Fibroblast of villous mesenchyme (primary cell): ENCODE data around the gene NINJ1. TPM values are rescaled to one million over a fixed set of nuclear protein-coding genes. Genes with fewer than 3 reads are reported as not detected.

Experiments
- DNase-seq: peaks from one replicate; pipeline ENCODE4 v3.0.0-alpha.2; 2010; ENCODE audit warnings: low read depth
- H3K4me3 ChIP-seq: 2 replicates; pipeline ENCODE4 v1.5.1; 2011; ENCODE audit warnings: low read depth, mild to moderate bottlenecking, low read length
- total RNA-seq: library from RNA; depleted of rRNA; stranded (reverse); fragments of >200 nt; gene quantifications from 2 replicates; pipeline ENCODE4 v1.2.3, GENCODE V29; 2012
- TF ChIP-seq, protein P1 (sequence below): IDR thresholded peaks from 2 replicates; pipeline ENCODE4 v1.5.1; 2012; ENCODE audit warnings: low read depth, mild to moderate bottlenecking, low read length; ENCODE audit not compliant: insufficient read depth

The NINJ1 gene
- total RNA-seq, 1 donor: 33.7 TPM

DNA sequence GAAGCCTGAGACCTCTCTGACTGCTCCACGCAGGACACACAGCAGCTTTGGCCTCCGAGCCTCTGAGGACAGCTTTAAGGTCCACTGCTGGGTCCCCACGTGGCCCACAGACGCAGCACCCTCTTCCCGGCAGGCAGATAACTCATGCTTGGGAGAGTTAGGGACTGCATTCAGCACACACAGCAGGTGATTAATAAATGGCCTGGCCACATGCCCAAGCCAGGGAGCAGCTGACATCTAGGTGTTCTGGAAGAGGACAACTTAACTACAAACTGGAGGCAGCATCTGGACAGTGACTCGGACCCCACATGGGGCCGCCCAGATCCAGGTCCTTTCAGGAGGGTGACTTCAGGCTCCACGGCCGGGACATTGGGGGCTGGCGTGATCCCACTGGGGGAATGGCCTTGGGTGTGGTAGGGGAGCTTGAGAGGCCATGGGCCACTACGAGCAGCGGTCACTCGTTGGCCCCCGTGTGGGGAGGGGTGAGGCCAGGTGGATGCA is 11.3 kb downstream of the NINJ1 start:
- TF ChIP-seq, protein P1, sequence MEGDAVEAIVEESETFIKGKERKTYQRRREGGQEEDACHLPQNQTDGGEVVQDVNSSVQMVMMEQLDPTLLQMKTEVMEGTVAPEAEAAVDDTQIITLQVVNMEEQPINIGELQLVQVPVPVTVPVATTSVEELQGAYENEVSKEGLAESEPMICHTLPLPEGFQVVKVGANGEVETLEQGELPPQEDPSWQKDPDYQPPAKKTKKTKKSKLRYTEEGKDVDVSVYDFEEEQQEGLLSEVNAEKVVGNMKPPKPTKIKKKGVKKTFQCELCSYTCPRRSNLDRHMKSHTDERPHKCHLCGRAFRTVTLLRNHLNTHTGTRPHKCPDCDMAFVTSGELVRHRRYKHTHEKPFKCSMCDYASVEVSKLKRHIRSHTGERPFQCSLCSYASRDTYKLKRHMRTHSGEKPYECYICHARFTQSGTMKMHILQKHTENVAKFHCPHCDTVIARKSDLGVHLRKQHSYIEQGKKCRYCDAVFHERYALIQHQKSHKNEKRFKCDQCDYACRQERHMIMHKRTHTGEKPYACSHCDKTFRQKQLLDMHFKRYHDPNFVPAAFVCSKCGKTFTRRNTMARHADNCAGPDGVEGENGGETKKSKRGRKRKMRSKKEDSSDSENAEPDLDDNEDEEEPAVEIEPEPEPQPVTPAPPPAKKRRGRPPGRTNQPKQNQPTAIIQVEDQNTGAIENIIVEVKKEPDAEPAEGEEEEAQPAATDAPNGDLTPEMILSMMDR: no peak
- DNase-seq: no peak
- no peak overlapping the region for H3K4me3 ChIP-seq

DNA sequence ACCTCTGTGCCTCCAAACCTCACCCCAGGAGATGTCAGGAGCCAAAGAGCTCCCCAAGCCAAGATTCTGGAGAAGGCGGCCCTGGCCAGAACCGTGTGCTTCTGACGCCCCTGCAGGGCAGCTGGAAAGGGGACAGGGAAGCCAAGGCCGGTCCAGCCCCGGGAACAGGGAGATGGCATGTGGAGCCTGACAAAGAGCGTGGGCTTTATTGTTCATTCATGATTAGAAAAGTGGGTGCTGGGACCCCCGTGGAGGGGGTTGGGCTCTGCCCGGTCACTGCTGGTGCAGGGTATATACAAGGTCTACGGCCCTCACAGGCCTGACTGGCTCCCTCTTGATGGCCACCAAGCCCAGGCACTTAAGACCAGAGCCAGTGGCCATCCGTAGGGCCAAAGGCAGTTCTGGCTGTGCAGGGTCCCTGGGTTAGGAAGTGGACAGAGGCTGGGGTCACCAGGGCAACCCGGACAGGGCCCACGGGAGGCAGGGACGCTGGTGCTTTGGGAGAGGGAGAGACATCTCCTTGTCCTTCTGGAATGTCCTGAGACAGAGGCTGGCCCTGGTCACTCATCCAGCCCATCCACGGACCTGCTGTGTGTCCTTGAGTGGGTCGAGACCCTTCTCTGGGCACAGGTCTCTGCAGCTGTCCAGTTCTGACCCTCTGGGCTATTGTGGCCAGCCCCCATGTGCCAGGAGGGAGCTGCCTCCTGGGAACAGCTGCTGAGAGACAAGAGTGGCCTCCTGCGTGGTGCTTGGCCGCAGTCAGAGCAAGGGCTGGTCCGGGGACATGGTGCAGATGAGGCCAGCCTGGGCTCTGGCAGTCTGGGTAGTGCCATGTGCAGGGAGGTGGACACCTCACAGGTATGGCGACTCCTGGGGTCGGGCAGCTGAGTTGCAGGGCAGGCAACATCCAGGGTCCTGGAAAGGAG is 12.5 kb downstream of the NINJ1 start:
- H3K4me3 ChIP-seq: no peak overlapping the region
- no peak for DNase-seq
- TF ChIP-seq, protein P1: no peak

DNA sequence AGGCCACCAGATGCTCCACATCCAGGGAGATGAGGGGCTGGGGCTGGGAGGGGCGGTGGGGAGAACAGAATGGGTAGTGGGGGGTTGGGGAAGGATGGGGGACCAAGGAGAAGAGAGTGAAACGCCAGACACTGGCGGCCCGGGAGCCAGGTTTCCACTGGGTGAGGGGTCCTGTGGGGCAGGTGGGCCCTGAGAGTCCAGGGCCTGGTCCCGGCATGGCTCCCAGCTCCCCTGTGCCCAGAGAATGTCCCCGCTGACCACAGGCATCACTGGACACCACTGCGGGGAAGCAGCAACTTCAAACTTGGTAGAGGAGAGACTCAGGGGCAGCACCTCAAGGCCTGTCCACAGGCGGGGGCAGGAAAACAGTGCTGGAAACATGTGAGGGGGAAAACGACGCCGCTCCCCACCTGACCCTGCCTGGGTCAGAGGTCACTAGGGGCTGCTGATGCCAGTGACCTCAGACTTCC is 13.2 kb downstream of the NINJ1 start:
- TF ChIP-seq, protein P1: no peak
- no peak for DNase-seq

DNA sequence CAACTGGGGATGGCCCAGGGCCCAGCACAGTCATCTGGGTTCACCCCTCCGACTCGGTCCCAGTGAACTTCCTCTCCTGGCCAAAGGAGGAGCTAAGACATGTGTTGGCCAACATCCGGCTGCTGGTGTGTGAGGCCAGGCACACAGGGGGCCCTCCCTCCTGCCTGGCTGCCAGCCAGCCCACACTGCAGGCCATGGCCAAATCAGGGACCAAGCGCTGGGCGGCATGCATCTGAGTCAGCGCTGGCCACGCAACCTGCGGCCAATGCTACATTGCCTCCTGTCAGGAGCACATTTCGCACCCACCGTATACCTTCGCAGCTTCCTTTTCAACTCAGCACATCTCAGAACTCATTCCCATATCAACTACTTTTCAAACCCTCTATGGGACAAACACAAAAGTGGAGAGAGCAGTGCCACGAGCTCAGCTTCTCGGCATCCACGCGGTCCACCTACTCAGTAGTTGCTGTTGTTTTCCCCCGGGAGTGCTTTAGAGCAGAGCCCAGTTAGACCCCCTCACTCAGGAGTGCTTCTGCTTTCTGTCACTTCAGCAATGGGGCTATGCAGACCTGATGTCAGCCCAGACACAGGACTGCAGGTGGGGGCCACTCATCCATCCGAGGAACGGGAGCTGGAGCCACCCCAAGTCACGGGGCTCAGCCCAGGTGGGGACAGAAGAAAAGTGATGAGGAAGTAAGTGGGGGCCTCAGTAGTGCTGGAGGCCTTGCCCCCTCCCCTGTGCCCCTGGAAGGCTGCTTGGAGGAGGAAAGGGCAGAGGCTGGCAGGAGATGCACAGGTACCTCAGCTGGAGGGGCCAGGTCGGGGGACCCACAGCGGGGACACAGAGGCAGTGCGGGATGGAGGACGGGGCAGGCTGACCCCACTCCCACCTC is 13.9 kb downstream of the NINJ1 start:
- H3K4me3 ChIP-seq: no peak overlapping the region
- TF ChIP-seq, protein P1: peak; percentile 63
- peak; percentile 98 for DNase-seq

More for the DNA sequence above, 13.2 kb downstream of the NINJ1 start:
- H3K4me3 ChIP-seq: no peak overlapping the region

DNA sequence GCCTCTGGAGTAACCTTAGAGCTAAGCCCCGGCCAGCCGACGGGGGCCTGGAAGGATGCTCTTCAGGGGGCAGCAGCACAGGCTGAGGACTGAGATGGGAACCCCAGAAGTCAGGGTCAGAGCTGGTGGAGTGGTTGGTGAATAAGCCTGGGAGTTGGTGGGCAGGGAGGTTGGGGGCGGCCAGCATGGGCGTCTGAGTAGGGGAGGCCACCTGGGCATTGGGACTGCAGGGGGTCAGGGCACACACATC is 14.4 kb downstream of the NINJ1 start:
- no peak for DNase-seq
- H3K4me3 ChIP-seq: no peak overlapping the region
- TF ChIP-seq, protein P1: no peak

DNA sequence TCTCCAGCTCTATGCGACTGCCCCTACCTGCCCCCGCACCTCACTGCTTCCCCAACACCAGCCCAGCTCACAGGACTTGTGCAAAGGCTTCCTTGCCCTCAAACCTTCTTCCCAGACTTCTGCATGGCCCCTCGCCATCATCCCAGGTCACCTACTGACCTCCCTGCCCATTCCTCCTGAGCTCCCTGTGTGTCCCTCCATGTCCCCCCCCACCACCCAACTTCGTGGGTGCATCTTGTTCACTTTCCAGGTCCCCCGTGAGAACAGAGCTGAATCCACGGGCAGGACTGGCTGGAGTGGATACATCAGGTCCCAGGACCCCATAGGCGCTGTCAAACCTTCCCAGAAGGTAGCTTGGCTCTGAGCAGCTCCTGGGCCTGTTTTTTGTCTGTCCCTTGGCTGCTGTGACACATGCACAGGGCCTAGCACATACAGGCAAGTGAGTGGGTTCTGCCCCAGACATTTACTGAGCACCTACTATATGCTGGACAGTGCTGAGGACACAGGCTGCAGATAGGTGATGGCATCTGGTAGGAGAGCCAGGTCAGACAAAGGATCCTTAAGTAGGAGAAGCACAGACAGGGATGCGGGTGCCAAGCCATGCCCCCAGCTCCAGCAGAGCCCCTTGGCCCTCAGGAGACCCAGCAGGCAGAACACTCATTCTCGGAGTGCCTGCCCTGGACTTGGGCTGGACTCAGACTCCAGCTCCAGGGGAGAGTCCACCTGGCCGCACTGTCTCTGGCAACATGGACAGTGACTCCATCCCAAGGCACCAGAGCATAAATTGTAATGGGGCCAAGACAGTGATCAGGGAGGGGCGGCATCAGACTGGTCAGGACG is 15.0 kb downstream of the NINJ1 start:
- DNase-seq: no peak
- H3K4me3 ChIP-seq: no peak overlapping the region
- TF ChIP-seq, protein P1: no peak
